ENCODE results near the gene TCF4. TPM values are rescaled to one million over a fixed set of nuclear protein-coding genes. Genes with fewer than 3 reads are reported as not detected.

The TCF4 gene
- total and polyA plus RNA-seq, 2 donors (not counting 1 experiment from before 2014, with no cell fraction given): 68.5 to 353 TPM

GRCh38 chr18:55336438-55337100 lies 251.4 kb downstream of the TCF4 start:
- H3K9ac ChIP-seq (ENCODE audit: low read length): no peak overlapping the region
- no peak overlapping the region for H3K4me2 ChIP-seq (replicated peaks; ENCODE audit: low read depth, low read length, poor library complexity, severe bottlenecking)
- H3K27ac Mint-ChIP-seq: peak overlapping the region; percentile 10
- H3K4me3 ChIP-seq (ENCODE audit: control extremely low read depth in 1 of 5, extremely low read depth in 1 of 5, insufficient read depth in 1 of 5, low read depth in 2 of 5, low read length in 4 of 5): no peak overlapping the region
- H3K4me1 Mint-ChIP-seq: peaks cover 36% of the 10 kb centered on the region
- TF ChIP-seq EZH2 (IDR thresholded peaks at IDR 0.05; ENCODE audit: borderline replicate concordance, insufficient read depth, low read depth, low read length, poor library complexity, severe bottlenecking) (no peak), CTCF (IDR thresholded peaks at IDR 0.05) (no peak)
- no peak for ATAC-seq (ENCODE audit: low read depth)
- peaks cover 2% of the 10 kb centered on the region for H3K9me3 Mint-ChIP-seq (ENCODE audit: insufficient read depth)
- no peaks in the 10 kb centered on the region for H3K79me2 ChIP-seq (ENCODE audit: control insufficient read depth, insufficient read depth, low read length)
- H3K27ac ChIP-seq (ENCODE audit: low read length in 2 of 2): peak overlapping the region in 1 of 2 donors; percentile 84
- no peak for DNase-seq
- no peaks in the 10 kb centered on the region for H3K36me3 ChIP-seq (replicated peaks in 1 of 2; ENCODE audit: control extremely low read depth in 1 of 2, control insufficient read depth in 1 of 2, extremely low read depth in 1 of 2, insufficient read depth in 2 of 2, low read length in 1 of 2)
- H3K4me3 Mint-ChIP-seq: no peak overlapping the region
- 100% methylated on average over 1 of the region's 3 CpGs for WGBS (ENCODE audit: insufficient coverage)
- H2AFZ ChIP-seq (ENCODE audit: insufficient read depth, low read depth, low read length, poor library complexity, severe bottlenecking): no peak overlapping the region
- no peaks in the 10 kb centered on the region for H3K27me3 ChIP-seq (replicated peaks in 1 of 4; ENCODE audit: control extremely low read depth in 1 of 4, control insufficient read depth in 3 of 4, insufficient read depth in 4 of 4, low read length in 3 of 4)
- intact Hi-C loops (cut with micrococcal nuclease): loop anchor here (1.0 to 5.0 kb wide), 3 partner anchors 8 to 99 kb away; no protein-coding TSS in a partner anchor
- H4K20me1 ChIP-seq (ENCODE audit: control insufficient read depth, insufficient read depth, low read length, poor library complexity, severe bottlenecking): no peaks in the 10 kb centered on the region
- H3K9me3 ChIP-seq (ENCODE audit: control extremely low read depth in 1 of 3, control insufficient read depth in 2 of 3, insufficient read depth in 1 of 3, low read length in 2 of 3): no peaks in the 10 kb centered on the region
- POLR2A ChIA-PET: interaction anchor here (0.5 kb wide), 1 partner anchor 48 kb away, joined by 3 read pairs; no protein-coding TSS in a partner anchor
- CTCF ChIA-PET: no interaction called here
- no peaks in the 10 kb centered on the region for H3K27me3 Mint-ChIP-seq
- H3K4me1 ChIP-seq (ENCODE audit: control insufficient read depth in 2 of 2, insufficient read depth in 2 of 2, low read length in 2 of 2): peaks cover 23 to 27% of the 10 kb centered on the region in 2 donors

- no peak for TF ChIP-seq EZH2 (IDR thresholded peaks at IDR 0.05; ENCODE audit: borderline replicate concordance, insufficient read depth, low read depth, low read length, poor library complexity, severe bottlenecking)
- TF ChIP-seq CTCF (IDR thresholded peaks at IDR 0.05): no peak
- Histone ChIP-seq H3K79me2 (ENCODE audit: control insufficient read depth, insufficient read depth, low read length) (no peaks in the 10 kb centered on the region), H3K27ac (ENCODE audit: low read length in 2 of 2) (no peak overlapping the region), H3K4me1 (ENCODE audit: control insufficient read depth in 2 of 2, insufficient read depth in 2 of 2, low read length in 2 of 2) (peaks cover 23 to 26% of the 10 kb centered on the region in 2 donors), H3K27me3 (replicated peaks in 1 of 4; ENCODE audit: control extremely low read depth in 1 of 4, control insufficient read depth in 3 of 4, insufficient read depth in 4 of 4, low read length in 3 of 4) (no peaks in the 10 kb centered on the region), H3K9me3 (ENCODE audit: control extremely low read depth in 1 of 3, control insufficient read depth in 2 of 3, insufficient read depth in 1 of 3, low read length in 2 of 3) (no peaks in the 10 kb centered on the region), H3K4me3 (ENCODE audit: control extremely low read depth in 1 of 5, extremely low read depth in 1 of 5, insufficient read depth in 1 of 5, low read depth in 2 of 5, low read length in 4 of 5) (no peak overlapping the region), H4K20me1 (ENCODE audit: control insufficient read depth, insufficient read depth, low read length, poor library complexity, severe bottlenecking) (no peaks in the 10 kb centered on the region), H2AFZ (ENCODE audit: insufficient read depth, low read depth, low read length, poor library complexity, severe bottlenecking) (no peak overlapping the region), H3K4me2 (replicated peaks; ENCODE audit: low read depth, low read length, poor library complexity, severe bottlenecking) (no peak overlapping the region), H3K36me3 (replicated peaks in 1 of 2; ENCODE audit: control extremely low read depth in 1 of 2, control insufficient read depth in 1 of 2, extremely low read depth in 1 of 2, insufficient read depth in 2 of 2, low read length in 1 of 2) (no peaks in the 10 kb centered on the region), H3K9ac (ENCODE audit: low read length) (no peak overlapping the region)
- intact Hi-C loops (cut with micrococcal nuclease): loop anchor here (5.0 kb wide), 1 partner anchor 98 kb away; no protein-coding TSS in a partner anchor
- POLR2A ChIA-PET: no interaction called here
- WGBS (ENCODE audit: insufficient coverage): no CpG with 5 or more reads among the region's 4 CpGs
- peaks cover 2% of the 10 kb centered on the region for H3K9me3 Mint-ChIP-seq (ENCODE audit: insufficient read depth)
- H3K27ac Mint-ChIP-seq: no peak overlapping the region
- peaks cover 36% of the 10 kb centered on the region for H3K4me1 Mint-ChIP-seq
- no peak overlapping the region for H3K4me3 Mint-ChIP-seq
- H3K27me3 Mint-ChIP-seq: no peaks in the 10 kb centered on the region
- DNase-seq (no peak), ATAC-seq (ENCODE audit: low read depth) (no peak)
- CTCF ChIA-PET: interaction anchor here (1.1 to 1.5 kb wide), 2 partner anchors 10 to 12 kb away, joined by 3 to 5 read pairs; no protein-coding TSS in a partner anchor
Observed at GRCh38 chr18:55334875-55335274, 253.1 kb downstream of the TCF4 start.

Measured in B cell (primary cell).